Fibroblast of lung (primary cell): ENCODE results near the gene GNB1L. TPM values are rescaled to one million over a fixed set of nuclear protein-coding genes. Genes with fewer than 3 reads are reported as not detected.

Source experiments
- DNase-seq, 2 donors: peaks; one replicate each; pipeline versions ENCODE4 v3.0.0 to v3.0.0-alpha.2; 2010; ENCODE audit warnings: low read depth in 2 of 2
- H2AFZ ChIP-seq: 2 replicates; pipeline ENCODE4 v1.5.1; 2012; ENCODE audit warnings: low read length, control low read depth, inconsistent platforms
- H3K27ac ChIP-seq: 2 replicates; pipeline ENCODE4 v1.5.1; 2011; ENCODE audit warnings: low read length, control low read depth; ENCODE audit not compliant: insufficient read depth
- H3K27me3 ChIP-seq: 2 replicates; pipeline ENCODE4 v1.5.1; 2011; ENCODE audit warnings: mild to moderate bottlenecking, low read length; ENCODE audit not compliant: control insufficient read depth, insufficient read depth
- H3K36me3 ChIP-seq: 2 replicates; pipeline ENCODE4 v1.5.1; 2011; ENCODE audit warnings: low read length; ENCODE audit not compliant: control insufficient read depth, insufficient read depth
- H3K4me1 ChIP-seq: 2 replicates; pipeline ENCODE4 v1.5.1; 2011; ENCODE audit warnings: low read length; ENCODE audit not compliant: control insufficient read depth, insufficient read depth; ENCODE audit errors: extremely low read depth
- H3K4me2 ChIP-seq: 2 replicates; pipeline ENCODE4 v1.5.1; 2011; ENCODE audit warnings: low read length, control low read depth; ENCODE audit not compliant: insufficient read depth; ENCODE audit errors: extremely low read depth
- H3K4me3 ChIP-seq, 4 experiments: fragments of 200-600 bp in 1 of 4; sonication (generic) in 1 of 4; replicated peaks in 1 of 4; 2 replicates each; pipeline ENCODE4 v1.5.1; 2011 to 2016; ENCODE audit warnings: low read length in 4 of 4, low read depth in 3 of 4, mild to moderate bottlenecking in 3 of 4, control low read depth in 2 of 4, inconsistent platforms in 1 of 4, mixed read lengths in 1 of 4; ENCODE audit not compliant: insufficient read depth in 1 of 4; ENCODE audit errors: control extremely low read depth in 1 of 4
- H3K79me2 ChIP-seq: 2 replicates; pipeline ENCODE4 v1.5.1; 2012; ENCODE audit warnings: mild to moderate bottlenecking, low read length, inconsistent platforms; ENCODE audit not compliant: control insufficient read depth, insufficient read depth
- H3K9ac ChIP-seq: 2 replicates; pipeline ENCODE4 v1.5.1; 2011; ENCODE audit warnings: mild to moderate bottlenecking, low read length, control low read depth; ENCODE audit not compliant: insufficient read depth
- H3K9me3 ChIP-seq: 2 replicates; pipeline ENCODE4 v1.5.1; 2012; ENCODE audit warnings: low read depth, low read length; ENCODE audit not compliant: control insufficient read depth, insufficient read depth
- H4K20me1 ChIP-seq: 2 replicates; pipeline ENCODE4 v1.5.1; 2011; ENCODE audit warnings: low read length; ENCODE audit not compliant: control insufficient read depth, insufficient read depth; ENCODE audit errors: extremely low read depth
- CTCF ChIP-seq, 2 donors: IDR thresholded peaks in 1 of 2; conservative IDR thresholded peaks in 1 of 2; 1 replicate in 1 of 2; 2 replicates in 1 of 2; pipeline ENCODE4 v1.5.1; 2011 to 2012; ENCODE audit warnings: low read length in 2 of 2, control low read depth in 1 of 2, inconsistent platforms in 1 of 2, low read depth in 1 of 2, mild to moderate bottlenecking in 1 of 2
- EZH2 ChIP-seq: IDR thresholded peaks from 2 replicates; pipeline ENCODE4 v1.5.1; 2012; ENCODE audit warnings: low read length, control low read depth, mild to moderate bottlenecking; ENCODE audit errors: missing control alignments
- polyA plus RNA-seq, 2 donors: library from polyadenylated mRNA; depleted of rRNA in 1 of 2; stranded (reverse) in 1 of 2; unstranded in 1 of 2; fragments of >200 nt; gene quantifications; 2 replicates each; pipeline ENCODE4 v1.2.1, GENCODE V29; 2011 to 2012; ENCODE audit warnings: missing spikeins in 1 of 2
- total RNA-seq: library from RNA; depleted of rRNA; stranded (reverse); fragments of >200 nt; gene quantifications from 2 replicates; pipeline ENCODE4 v1.2.1, GENCODE V29; 2014

Gene GNB1L
- total and polyA plus RNA-seq, 2 donors (not counting 1 experiment from before 2014, with no cell fraction given), result 1.4 to 7.8 TPM

- Histone ChIP-seq H4K20me1 (no peaks in the 10 kb centered on the region), H3K4me2 (no peak overlapping the region), H3K36me3 (no peaks in the 10 kb centered on the region), H3K9me3 (no peaks in the 10 kb centered on the region), H3K27me3 (no peaks in the 10 kb centered on the region), H2AFZ (no peak overlapping the region), H3K4me3 (no peak overlapping the region), H3K4me1 (no peaks in the 10 kb centered on the region), H3K9ac (no peak overlapping the region), H3K27ac (no peak overlapping the region), H3K79me2 (no peaks in the 10 kb centered on the region)
- TF ChIP-seq CTCF (conservative IDR thresholded peaks at IDR 0.05 in 1 of 2, IDR thresholded peaks at IDR 0.05 in 1 of 2; ENCODE audit: low read depth in 1 of 2, low read length in 2 of 2) (no peak), EZH2 (no peak)
- DNase-seq, result peak; percentile 19 to 38
Observed at GRCh38 chr22:19806213-19807160, 48.2 kb downstream of the GNB1L start.

GRCh38 chr22:19805821-19806212 lies 48.9 kb downstream of the GNB1L start:
- DNase-seq, result no peak
- no peaks in the 10 kb centered on the region for H3K9me3 ChIP-seq
- H4K20me1 ChIP-seq, result no peaks in the 10 kb centered on the region
- H3K4me1 ChIP-seq, result no peaks in the 10 kb centered on the region
- H3K27ac ChIP-seq, result no peak overlapping the region
- no peak overlapping the region for H3K4me3 ChIP-seq
- H3K4me2 ChIP-seq, result no peak overlapping the region
- no peak overlapping the region for H3K9ac ChIP-seq
- no peak for TF ChIP-seq CTCF (conservative IDR thresholded peaks at IDR 0.05 in 1 of 2, IDR thresholded peaks at IDR 0.05 in 1 of 2; ENCODE audit: low read depth in 1 of 2, low read length in 2 of 2)
- TF ChIP-seq EZH2, result no peak
- no peaks in the 10 kb centered on the region for H3K36me3 ChIP-seq
- H3K27me3 ChIP-seq, result no peaks in the 10 kb centered on the region
- H2AFZ ChIP-seq, result no peak overlapping the region
- H3K79me2 ChIP-seq, result no peaks in the 10 kb centered on the region

- DNase-seq, result no peak
- no peak for TF ChIP-seq EZH2
- TF ChIP-seq CTCF (conservative IDR thresholded peaks at IDR 0.05 in 1 of 2, IDR thresholded peaks at IDR 0.05 in 1 of 2; ENCODE audit: low read depth in 1 of 2, low read length in 2 of 2), result no peak
- no peak overlapping the region for H3K9ac ChIP-seq
- no peaks in the 10 kb centered on the region for H3K79me2 ChIP-seq
- H3K36me3 ChIP-seq, result no peaks in the 10 kb centered on the region
- no peak overlapping the region for H2AFZ ChIP-seq
- H3K9me3 ChIP-seq, result no peaks in the 10 kb centered on the region
- H3K4me2 ChIP-seq, result no peak overlapping the region
- H3K4me3 ChIP-seq, result no peak overlapping the region
- no peaks in the 10 kb centered on the region for H3K27me3 ChIP-seq
- H4K20me1 ChIP-seq, result no peaks in the 10 kb centered on the region
- H3K27ac ChIP-seq, result no peak overlapping the region
- peaks cover 5% of the 10 kb centered on the region for H3K4me1 ChIP-seq
Observed at GRCh38 chr22:19803736-19804267, 50.9 kb downstream of the GNB1L start.
